Mesothelial cell of epicardium (in vitro differentiated cells): Measurements from ENCODE around the gene FAM222A. TPM values are rescaled to one million over a fixed set of nuclear protein-coding genes. Genes with fewer than 3 reads are reported as not detected.

Experiments used
- DNase-seq, 2 experiments: peaks; one replicate each; pipeline ENCODE4 v3.0.0; 2021; ENCODE audit warnings: low spot score in 2 of 2; ENCODE audit not compliant: unreplicated experiment in 2 of 2
- H3K27ac Mint-ChIP-seq: 2 replicates; pipeline ENCODE4 v1.8.0; 2021; ENCODE audit warnings: mixed read lengths
- H3K27me3 Mint-ChIP-seq: 2 replicates; pipeline ENCODE4 v1.8.0; 2021; ENCODE audit warnings: low read depth, mixed read lengths
- H3K36me3 Mint-ChIP-seq: 2 replicates; pipeline ENCODE4 v1.8.0; 2021; ENCODE audit warnings: mixed read lengths
- H3K4me1 Mint-ChIP-seq: 2 replicates; pipeline ENCODE4 v1.8.0; 2021; ENCODE audit warnings: mixed read lengths
- H3K4me3 Mint-ChIP-seq: 2 replicates; pipeline ENCODE4 v1.8.0; 2021; ENCODE audit warnings: mild to moderate bottlenecking, moderate library complexity, mixed read lengths
- H3K9me3 Mint-ChIP-seq: 2 replicates; pipeline ENCODE4 v1.8.0; 2021; ENCODE audit warnings: mixed read lengths
- total RNA-seq: library from RNA; stranded (reverse); gene quantifications from 3 replicates; pipeline ENCODE4 v1.2.1, GENCODE V29; 2021
- TF ChIP-seq, protein P1 (sequence below): fragments of 200-600 bp; sonication (generic); IDR thresholded peaks from one replicate; pipeline ENCODE4 v1.5.0; 2021; ENCODE audit warnings: antibody characterized with exemption; ENCODE audit not compliant: unreplicated experiment

FAM222A gene
- total RNA-seq, 1 donor from 2014 or later: 1.1 TPM

DNA sequence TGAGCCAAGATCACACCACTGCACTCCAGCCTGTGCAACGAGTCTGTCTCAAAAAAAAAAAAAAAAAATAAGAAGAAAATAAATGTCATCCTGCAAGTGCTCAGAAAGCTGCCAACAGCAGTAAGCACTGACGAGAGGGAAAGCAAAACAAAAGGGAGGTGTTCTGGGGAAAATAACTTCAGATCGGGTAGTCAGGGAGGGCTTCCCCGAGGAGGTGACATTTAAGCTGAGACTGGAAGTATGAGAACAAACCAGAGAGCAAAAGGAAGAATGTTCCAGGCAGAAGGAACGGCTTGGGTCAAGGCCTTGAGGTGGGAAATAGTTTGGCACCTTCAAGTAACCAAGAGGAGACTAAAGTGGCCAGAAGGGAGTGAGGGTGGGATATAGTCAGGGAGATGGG, 4.7 kb upstream of the FAM222A start:
- DNase-seq: no peak
- no peak overlapping the region for H3K27ac Mint-ChIP-seq
- H3K4me3 Mint-ChIP-seq: no peak overlapping the region
- no peaks in the 10 kb centered on the region for H3K36me3 Mint-ChIP-seq
- TF ChIP-seq, protein P1, sequence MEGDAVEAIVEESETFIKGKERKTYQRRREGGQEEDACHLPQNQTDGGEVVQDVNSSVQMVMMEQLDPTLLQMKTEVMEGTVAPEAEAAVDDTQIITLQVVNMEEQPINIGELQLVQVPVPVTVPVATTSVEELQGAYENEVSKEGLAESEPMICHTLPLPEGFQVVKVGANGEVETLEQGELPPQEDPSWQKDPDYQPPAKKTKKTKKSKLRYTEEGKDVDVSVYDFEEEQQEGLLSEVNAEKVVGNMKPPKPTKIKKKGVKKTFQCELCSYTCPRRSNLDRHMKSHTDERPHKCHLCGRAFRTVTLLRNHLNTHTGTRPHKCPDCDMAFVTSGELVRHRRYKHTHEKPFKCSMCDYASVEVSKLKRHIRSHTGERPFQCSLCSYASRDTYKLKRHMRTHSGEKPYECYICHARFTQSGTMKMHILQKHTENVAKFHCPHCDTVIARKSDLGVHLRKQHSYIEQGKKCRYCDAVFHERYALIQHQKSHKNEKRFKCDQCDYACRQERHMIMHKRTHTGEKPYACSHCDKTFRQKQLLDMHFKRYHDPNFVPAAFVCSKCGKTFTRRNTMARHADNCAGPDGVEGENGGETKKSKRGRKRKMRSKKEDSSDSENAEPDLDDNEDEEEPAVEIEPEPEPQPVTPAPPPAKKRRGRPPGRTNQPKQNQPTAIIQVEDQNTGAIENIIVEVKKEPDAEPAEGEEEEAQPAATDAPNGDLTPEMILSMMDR: no peak
- H3K9me3 Mint-ChIP-seq: no peaks in the 10 kb centered on the region
- H3K4me1 Mint-ChIP-seq: peaks cover 11% of the 10 kb centered on the region
- H3K27me3 Mint-ChIP-seq: peaks cover 46% of the 10 kb centered on the region

DNA sequence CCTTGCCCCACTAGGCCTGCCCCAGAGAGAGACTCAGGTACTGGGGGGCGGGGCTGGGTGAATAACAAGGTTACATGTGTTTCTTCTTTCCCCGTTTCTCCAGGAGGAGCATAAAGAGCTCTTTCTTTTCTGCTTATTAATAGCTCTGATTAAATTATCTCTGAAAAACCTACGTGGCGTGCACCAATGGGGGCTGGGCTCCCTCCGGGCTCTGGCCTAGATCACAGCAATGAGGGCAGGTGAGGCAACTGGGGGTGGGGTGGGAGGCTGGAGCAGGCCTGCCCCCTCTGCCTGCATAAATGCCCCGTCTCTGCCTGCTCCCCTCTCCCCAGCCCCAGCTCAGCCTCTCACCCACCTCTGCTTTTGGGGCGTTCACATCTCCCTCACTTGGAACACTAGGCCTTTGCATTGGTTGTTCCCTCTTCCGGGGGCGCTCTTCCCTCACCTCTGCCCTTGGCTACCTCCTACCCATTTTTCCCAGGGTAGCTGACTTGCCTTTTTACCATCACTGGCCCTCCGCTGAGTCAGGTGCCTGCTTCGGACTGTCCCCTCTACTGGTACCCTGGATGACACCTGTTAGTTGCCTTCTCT, 4.1 kb upstream of the FAM222A start:
- DNase-seq: no peak
- Mint-ChIP-seq H3K27me3 (peaks cover 47% of the 10 kb centered on the region), H3K27ac (no peak overlapping the region), H3K36me3 (no peaks in the 10 kb centered on the region), H3K9me3 (no peaks in the 10 kb centered on the region), H3K4me1 (peaks cover 11% of the 10 kb centered on the region), H3K4me3 (no peak overlapping the region)
- TF ChIP-seq, protein P1: no peak

DNA sequence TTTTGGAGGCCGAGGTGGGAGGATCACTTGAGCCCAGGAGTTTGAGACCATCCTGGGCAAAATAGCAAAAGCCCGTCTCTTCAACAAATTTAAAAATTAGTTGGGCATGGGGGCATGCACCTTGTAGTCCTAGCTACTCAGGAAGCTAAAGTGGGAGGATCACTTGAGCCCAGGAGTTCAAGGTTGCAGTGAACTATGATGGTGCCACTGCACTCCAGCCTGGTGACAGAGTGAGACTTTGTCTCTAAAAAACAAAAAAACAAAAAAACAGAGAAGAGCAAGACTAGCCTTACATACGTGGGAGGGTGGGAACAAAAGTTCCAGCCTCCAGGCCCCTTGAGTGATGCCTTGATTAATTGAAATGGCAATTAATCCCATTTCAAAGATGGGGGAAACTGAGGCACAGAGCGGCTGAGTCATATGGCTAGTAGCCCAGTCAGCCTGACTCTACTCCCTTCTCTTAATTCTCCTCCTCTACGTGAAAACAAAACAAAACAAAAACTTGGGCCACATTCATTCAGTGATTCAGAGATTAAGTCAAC, 3.3 kb upstream of the FAM222A start:
- TF ChIP-seq, protein P1: no peak

DNA sequence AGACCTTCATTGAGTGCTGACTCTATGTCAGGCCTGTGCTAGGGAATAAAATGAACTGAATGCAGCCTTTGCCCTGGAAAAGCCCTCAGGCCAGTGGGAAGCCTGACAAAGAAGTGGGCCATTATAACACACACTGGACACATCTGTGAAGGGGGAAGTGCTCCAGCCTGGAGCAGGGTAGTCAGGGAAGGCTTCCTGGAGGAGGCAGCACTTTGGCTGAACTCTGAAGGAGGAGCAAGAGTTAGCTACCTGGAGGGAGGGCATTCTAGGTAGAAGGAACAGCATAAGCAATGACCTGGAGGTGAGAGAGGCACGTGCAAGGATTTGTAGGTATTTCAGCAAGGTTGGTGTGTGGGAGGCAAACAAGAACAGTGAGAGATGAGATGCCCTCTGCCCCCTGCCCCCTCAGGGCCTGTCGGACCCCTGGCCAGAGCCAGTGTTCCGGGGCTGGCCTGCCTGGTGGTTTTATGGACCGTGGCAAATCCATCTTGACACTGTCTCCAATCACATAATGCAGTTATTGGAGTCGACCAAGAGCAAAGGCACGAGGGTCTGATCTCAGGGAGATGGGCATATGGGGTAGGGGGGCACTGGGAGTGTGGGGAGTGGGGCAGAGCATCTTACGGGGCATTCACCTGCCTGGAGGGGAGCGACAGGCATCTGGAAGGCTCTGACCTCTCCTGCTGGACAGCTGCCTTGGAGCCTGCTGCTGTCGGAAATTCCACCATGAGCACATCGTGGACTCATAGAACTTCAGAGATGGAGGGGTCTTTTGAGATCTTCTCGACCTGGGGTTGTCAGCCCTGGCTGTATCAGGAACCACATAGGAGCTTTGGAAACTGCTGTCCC, 2.7 kb upstream of the FAM222A start:
- no peak overlapping the region for H3K27ac Mint-ChIP-seq
- no peak for DNase-seq
- peaks cover 11% of the 10 kb centered on the region for H3K4me1 Mint-ChIP-seq
- TF ChIP-seq, protein P1: no peak
- peaks cover 55% of the 10 kb centered on the region for H3K27me3 Mint-ChIP-seq
- no peak overlapping the region for H3K4me3 Mint-ChIP-seq
- no peaks in the 10 kb centered on the region for H3K36me3 Mint-ChIP-seq
- H3K9me3 Mint-ChIP-seq: no peaks in the 10 kb centered on the region

More for the DNA sequence above, 3.3 kb upstream of the FAM222A start:
- Mint-ChIP-seq H3K4me3 (no peak overlapping the region), H3K27ac (no peak overlapping the region), H3K27me3 (peaks cover 53% of the 10 kb centered on the region), H3K36me3 (no peaks in the 10 kb centered on the region), H3K4me1 (peaks cover 11% of the 10 kb centered on the region), H3K9me3 (no peaks in the 10 kb centered on the region)
- DNase-seq: no peak

DNA sequence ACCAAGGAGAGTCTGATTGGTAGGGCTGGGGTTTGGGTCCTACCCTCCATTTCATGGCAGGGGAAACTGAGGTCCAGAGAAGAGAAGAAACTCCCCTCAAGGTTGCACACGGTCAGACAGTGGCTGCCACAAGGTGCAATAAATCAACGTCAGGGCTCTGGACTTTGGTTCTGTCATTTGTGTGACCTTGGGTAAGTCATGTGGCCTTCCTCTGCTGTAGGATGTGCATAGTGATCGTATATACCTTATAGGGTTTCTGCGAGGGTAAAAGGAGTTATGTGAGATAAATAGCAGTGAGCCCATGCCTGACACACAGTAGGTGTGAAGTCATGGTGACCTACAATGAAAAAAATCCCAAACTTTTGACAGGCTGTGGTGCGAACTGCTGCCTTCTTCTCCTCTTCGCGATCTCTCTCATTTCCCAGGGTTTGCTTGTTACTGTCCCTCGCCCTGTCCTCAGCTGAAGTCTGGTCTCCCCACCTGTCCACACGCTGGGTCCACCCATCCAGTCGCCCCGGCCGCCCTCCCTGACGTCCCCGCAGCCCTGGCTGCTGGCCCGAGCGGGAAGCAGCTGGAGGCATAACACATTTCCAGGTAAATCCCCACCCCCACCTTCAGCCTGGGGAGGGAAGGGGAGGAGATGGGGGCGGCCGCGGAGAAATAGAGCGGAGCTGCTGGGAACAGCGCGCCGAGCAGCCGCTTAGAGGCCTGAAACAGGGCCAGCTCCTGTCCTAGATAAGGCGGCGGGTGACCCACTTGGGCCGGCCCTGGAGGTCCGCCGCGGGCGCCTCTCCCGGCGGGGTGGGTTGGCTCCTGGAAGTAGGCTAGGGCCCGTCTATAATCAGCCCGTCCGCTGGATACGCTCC, 1.8 kb upstream of the FAM222A start:
- H3K4me1 Mint-ChIP-seq: peaks cover 11% of the 10 kb centered on the region
- H3K36me3 Mint-ChIP-seq: no peaks in the 10 kb centered on the region
- no peak for DNase-seq
- H3K4me3 Mint-ChIP-seq: no peak overlapping the region
- peaks cover 64% of the 10 kb centered on the region for H3K27me3 Mint-ChIP-seq
- TF ChIP-seq, protein P1: no peak
- H3K9me3 Mint-ChIP-seq: no peaks in the 10 kb centered on the region
- no peak overlapping the region for H3K27ac Mint-ChIP-seq
